Tongue (tissue), 2 donors: ENCODE results near the gene PDE4D. TPM values are rescaled to one million over a fixed set of nuclear protein-coding genes. Genes with fewer than 3 reads are reported as not detected.
A peak's percentile ranks its signal among the peaks of the same experiment; 100 is the strongest.
"Not testable (repeated sequence)": the region's sequence is repeated elsewhere in the genome, so short reads cannot be mapped to it uniquely, and the experiment has no call there.

Experiments
- DNase-seq: peaks from one replicate; pipeline ENCODE4 v3.0.0-alpha.2; 2015
- total RNA-seq: library from RNA; depleted of rRNA; stranded (reverse); fragments of >200 nt; gene quantifications from one replicate; pipeline ENCODE4 v1.2.3, GENCODE V29; 2014

The PDE4D gene
- total RNA-seq, 1 donor from 2014 or later: 189 TPM

GRCh38 chr5:59579101-59579823, 314.3 kb downstream of the PDE4D start:
- DNase-seq: no peak

- no peak for DNase-seq
Measured at GRCh38 chr5:59577485-59577884, 316.0 kb downstream of the PDE4D start.

GRCh38 chr5:59575648-59576445, 317.7 kb downstream of the PDE4D start:
- no peak for DNase-seq

- not testable (repeated sequence) for DNase-seq
Measured at GRCh38 chr5:59573509-59573908, 320.0 kb downstream of the PDE4D start.

GRCh38 chr5:59571067-59571466, 322.5 kb downstream of the PDE4D start:
- no peak for DNase-seq

- no peak for DNase-seq
Measured at GRCh38 chr5:59569608-59570334, 323.8 kb downstream of the PDE4D start.

GRCh38 chr5:59569158-59569557, 324.4 kb downstream of the PDE4D start:
- DNase-seq: no peak

GRCh38 chr5:59568161-59568560, 325.4 kb downstream of the PDE4D start:
- no peak for DNase-seq

- no peak for DNase-seq
Measured at GRCh38 chr5:59565551-59565950, 328.0 kb downstream of the PDE4D start.

GRCh38 chr5:59564895-59565294, 328.6 kb downstream of the PDE4D start:
- no peak for DNase-seq

GRCh38 chr5:59562756-59563389, 330.7 kb downstream of the PDE4D start:
- DNase-seq: peak; percentile 34

GRCh38 chr5:59560553-59560952, 333.0 kb downstream of the PDE4D start:
- no peak for DNase-seq

- no peak for DNase-seq
Measured at GRCh38 chr5:59559847-59560246, 333.7 kb downstream of the PDE4D start.

GRCh38 chr5:59559323-59559722, 334.2 kb downstream of the PDE4D start:
- no peak for DNase-seq

- DNase-seq: no peak
Measured at GRCh38 chr5:59558501-59558900, 335.0 kb downstream of the PDE4D start.

- no peak for DNase-seq
Measured at GRCh38 chr5:59557572-59557971, 336.0 kb downstream of the PDE4D start.

- no peak for DNase-seq
Measured at GRCh38 chr5:59555596-59555995, 337.9 kb downstream of the PDE4D start.

- DNase-seq: no peak
Measured at GRCh38 chr5:59554501-59554900, 339.0 kb downstream of the PDE4D start.

GRCh38 chr5:59553992-59554391, 339.5 kb downstream of the PDE4D start:
- no peak for DNase-seq

GRCh38 chr5:59548807-59549357, 344.6 kb downstream of the PDE4D start:
- DNase-seq: peak; percentile 37

GRCh38 chr5:59547731-59548130, 345.8 kb downstream of the PDE4D start:
- no peak for DNase-seq

- no peak for DNase-seq
Measured at GRCh38 chr5:59544573-59544972, 349.0 kb downstream of the PDE4D start.
